PC-9 (cell line): ENCODE results near the gene YPEL4. TPM values are rescaled to one million over a fixed set of nuclear protein-coding genes. Genes with fewer than 3 reads are reported as not detected.

Experiments used
- BruUV-seq: library from RNA; stranded (reverse); fragments of 400-500 nt; replicated peaks from 2 replicates; lab custom pipeline; 2021; lab: Mats Ljungman, UMichigan
- CTCF ChIA-PET: fragments of 300-600 bp; sonication (Branson Sonifier 250); formaldehyde crosslinking; loops from one replicate; lab custom pipeline; 2022; ENCODE audit warnings: antibody characterized with exemption; lab: Charles Lee
- POLR2A ChIA-PET: fragments of 300-600 bp; sonication (Branson Sonifier 250); formaldehyde crosslinking; loops from one replicate; lab custom pipeline; 2022; ENCODE audit warnings: antibody characterized with exemption; ENCODE audit not compliant: unreplicated experiment; lab: Charles Lee
- DNase-seq, 2 experiments: peaks; one replicate each; pipeline versions ENCODE4 v3.0.0 to v3.0.0-alpha.2; 2015 to 2022; ENCODE audit warnings: mixed read lengths in 1 of 2
- H2AFZ ChIP-seq: fragments of 200-600 bp; sonication (generic); 2 replicates; pipeline ENCODE4 v1.8.1; 2017; ENCODE audit warnings: antibody characterized with exemption
- H3F3A ChIP-seq: fragments of 200-600 bp; sonication (generic); 2 replicates; pipeline ENCODE4 v1.8.1; 2017; ENCODE audit warnings: antibody characterized with exemption, mild to moderate bottlenecking, low read depth; ENCODE audit not compliant: insufficient read depth
- H3K27ac ChIP-seq: fragments of 200-600 bp; sonication (generic); 2 replicates; pipeline ENCODE4 v1.6.1; 2016; ENCODE audit warnings: mixed run types
- H3K27me3 ChIP-seq: fragments of 200-600 bp; sonication (generic); 2 replicates; pipeline ENCODE4 v1.6.1; 2016; ENCODE audit warnings: low read depth, mixed run types; ENCODE audit not compliant: insufficient read depth
- H3K36me3 ChIP-seq: fragments of 200-600 bp; sonication (generic); 2 replicates; pipeline ENCODE4 v1.6.1; 2016; ENCODE audit warnings: low read depth, mixed run types
- H3K4me1 ChIP-seq: fragments of 200-600 bp; sonication (generic); replicated peaks from 2 replicates; pipeline ENCODE4 v1.6.1; 2016; ENCODE audit warnings: mixed run types; ENCODE audit not compliant: insufficient read depth
- H3K4me2 ChIP-seq: fragments of 200-600 bp; sonication (generic); 2 replicates; pipeline ENCODE4 v1.6.1; 2017; ENCODE audit warnings: mixed run types
- H3K4me3 ChIP-seq: fragments of 200-600 bp; sonication (generic); 2 replicates; pipeline ENCODE4 v1.6.1; 2016; ENCODE audit warnings: mixed run types
- H3K79me2 ChIP-seq: fragments of 200-600 bp; sonication (generic); 2 replicates; pipeline ENCODE4 v1.6.1; 2017; ENCODE audit warnings: low read depth, mixed run types
- H3K9me2 ChIP-seq: fragments of 200-600 bp; sonication (generic); 2 replicates; pipeline ENCODE4 v1.8.1; 2017; ENCODE audit warnings: mild to moderate bottlenecking; ENCODE audit not compliant: insufficient read depth
- H3K9me3 ChIP-seq: fragments of 200-600 bp; sonication (generic); 2 replicates; pipeline ENCODE4 v1.8.1; 2016; ENCODE audit warnings: low read depth; ENCODE audit not compliant: insufficient read depth
- H4K20me1 ChIP-seq: fragments of 200-600 bp; sonication (generic); 2 replicates; pipeline ENCODE4 v1.8.1; 2017; ENCODE audit not compliant: insufficient read depth
- CTCF ChIP-seq: fragments of 200-600 bp; sonication (generic); conservative IDR thresholded peaks from 2 replicates; pipeline ENCODE4 v1.6.1; 2017; ENCODE audit warnings: mixed run types, antibody characterized with exemption, mild to moderate bottlenecking, moderate library complexity
- EZH2 ChIP-seq: fragments of 200-600 bp; sonication (generic); IDR thresholded peaks from 2 replicates; pipeline ENCODE4 v1.8.0; 2017; ENCODE audit warnings: antibody characterized with exemption, low read depth
- intact Hi-C: fragments of 100-400 bp; cut with micrococcal nuclease; formaldehyde crosslinking; loops from one replicate; pipeline ENCODE4 v1.10.0; 2022; ENCODE audit not compliant: unreplicated experiment
- total RNA-seq: library from RNA; stranded (reverse); gene quantifications from 2 replicates; pipeline ENCODE4 v1.2.3, GENCODE V29; 2021

YPEL4 gene
- total RNA-seq, 1 experiment from 2014 or later = 0.98 TPM

GRCh38 chr11:57633394-57634070, 16.2 kb downstream of the YPEL4 start:
- Histone ChIP-seq H3K9me3 (no peaks in the 10 kb centered on the region), H3K36me3 (no peaks in the 10 kb centered on the region), H4K20me1 (no peaks in the 10 kb centered on the region), H3F3A (no peaks in the 10 kb centered on the region), H3K4me2 (no peak overlapping the region), H3K4me1 (no peaks in the 10 kb centered on the region), H3K79me2 (no peaks in the 10 kb centered on the region), H3K9me2 (no peaks in the 10 kb centered on the region), H3K27me3 (peaks cover 13% of the 10 kb centered on the region; the same call in 1 of the 2 replicates), H2AFZ (no peak overlapping the region), H3K4me3 (no peak overlapping the region), H3K27ac (no peak overlapping the region)
- ChIA-PET CTCF (no interaction called here), POLR2A (interaction anchor here (0.5 to 0.6 kb wide), 3 partner anchors 36 to 102 kb away, joined by 4 to 39 read pairs (median 6); partner anchors contain the start of gene SERPING1)
- BruUV-seq = no TSS peak
- peak; percentile 50 to 56 for DNase-seq
- intact Hi-C loops = no loop called here
- TF ChIP-seq EZH2 = no peak
- no peak for TF ChIP-seq CTCF

- H4K20me1 ChIP-seq = no peaks in the 10 kb centered on the region
- no peak overlapping the region for H2AFZ ChIP-seq
- H3K27me3 ChIP-seq = peaks cover 13% of the 10 kb centered on the region; the same call in 1 of the 2 replicates
- no peaks in the 10 kb centered on the region for H3F3A ChIP-seq
- H3K4me1 ChIP-seq = no peaks in the 10 kb centered on the region
- intact Hi-C loops = no loop called here
- no peaks in the 10 kb centered on the region for H3K9me3 ChIP-seq
- H3K9me2 ChIP-seq = no peaks in the 10 kb centered on the region
- H3K4me2 ChIP-seq = no peak overlapping the region
- H3K79me2 ChIP-seq = no peaks in the 10 kb centered on the region
- H3K27ac ChIP-seq = no peak overlapping the region
- BruUV-seq = no TSS peak
- ChIA-PET POLR2A (no interaction called here), CTCF (interaction anchor here (0.6 kb wide), 2 partner anchors 18 to 72 kb away, joined by 4 read pairs; partner anchors contain the start of gene YPEL4)
- DNase-seq = no peak
- TF ChIP-seq EZH2 (no peak), CTCF (no peak)
- no peaks in the 10 kb centered on the region for H3K36me3 ChIP-seq
- H3K4me3 ChIP-seq = no peak overlapping the region
These were observed 17.6 kb downstream of the YPEL4 start for GRCh38 chr11:57632116-57632515.

- BruUV-seq = no TSS peak
- TF ChIP-seq CTCF = no peak
- no peak for TF ChIP-seq EZH2
These were observed 19.5 kb downstream of the YPEL4 start for GRCh38 chr11:57630171-57630570.

More at GRCh38 chr11:57630171-57630570, 19.5 kb downstream of the YPEL4 start:
- Histone ChIP-seq H2AFZ (no peak overlapping the region), H3K27ac (no peak overlapping the region), H3K79me2 (no peaks in the 10 kb centered on the region), H3K9me3 (no peaks in the 10 kb centered on the region), H3K4me2 (no peak overlapping the region), H3K4me3 (no peak overlapping the region), H3K36me3 (no peaks in the 10 kb centered on the region), H4K20me1 (no peaks in the 10 kb centered on the region), H3K27me3 (peaks cover 13% of the 10 kb centered on the region; the same call in 1 of the 2 replicates), H3K4me1 (no peaks in the 10 kb centered on the region), H3F3A (no peaks in the 10 kb centered on the region), H3K9me2 (no peaks in the 10 kb centered on the region)
- POLR2A ChIA-PET = no interaction called here
- no peak for DNase-seq
- CTCF ChIA-PET = no interaction called here
- intact Hi-C loops = no loop called here
